Transverse colon (tissue), 4 donors: Measurements from ENCODE around the gene RERE. TPM values are rescaled to one million over a fixed set of nuclear protein-coding genes. Genes with fewer than 3 reads are reported as not detected.

Experiments
- DNase-seq: peaks from one replicate; pipeline ENCODE4 v3.0.0-alpha.2; 2019
- H3K27ac ChIP-seq, 4 donors: fragments of 200-600 bp; sonication (generic); 2 replicates each; pipeline ENCODE4 v1.5.1; 2016 to 2018; ENCODE audit warnings: inconsistent platforms in 4 of 4
- H3K27me3 ChIP-seq: fragments of 200-600 bp; sonication (generic); 2 replicates; pipeline ENCODE4 v1.5.1; 2017; ENCODE audit warnings: inconsistent platforms
- H3K36me3 ChIP-seq, 4 donors: fragments of 200-600 bp; sonication (generic); 2 replicates each; pipeline ENCODE4 v1.5.1; 2017 to 2019; ENCODE audit warnings: inconsistent platforms in 4 of 4
- H3K4me1 ChIP-seq, 4 donors: fragments of 200-600 bp; sonication (generic); 2 replicates each; pipeline ENCODE4 v1.5.1; 2017 to 2020; ENCODE audit warnings: inconsistent platforms in 4 of 4
- H3K4me3 ChIP-seq, 4 donors: fragments of 200-600 bp; sonication (generic); 1 replicate in 1 of 4; 2 replicates in 3 of 4; pipeline versions ENCODE4 v1.5.1 to v1.6.1; 2017 to 2019; ENCODE audit warnings: inconsistent platforms in 4 of 4
- H3K9me3 ChIP-seq, 2 donors: fragments of 200-600 bp; sonication (generic); 2 replicates each; pipeline ENCODE4 v1.5.1; 2017 to 2019; ENCODE audit warnings: inconsistent platforms in 2 of 2
- CTCF ChIP-seq, 5 experiments: fragments of 200-600 bp in 3 of 5; fragments of 450-650 bp in 2 of 5; sonication (generic) in 3 of 5; IDR thresholded peaks; 1 replicate in 2 of 5; 2 replicates in 3 of 5; pipeline ENCODE4 v1.5.1; 2016 to 2017; ENCODE audit warnings: antibody characterized with exemption in 5 of 5, inconsistent platforms in 3 of 5, mild to moderate bottlenecking in 2 of 5, moderate library complexity in 1 of 5
- EP300 ChIP-seq: sonication (generic); formaldehyde crosslinking; IDR thresholded peaks from one replicate; pipeline ENCODE4 v1.6.1; 2017; ENCODE audit warnings: antibody characterized with exemption, low read depth
- POLR2A ChIP-seq: fragments of 450-650 bp; IDR thresholded peaks from one replicate; pipeline ENCODE4 v1.6.1; 2016; ENCODE audit warnings: antibody characterized with exemption, mild to moderate bottlenecking, moderate library complexity
- POLR2AphosphoS5 ChIP-seq, 3 donors: sonication (generic); formaldehyde crosslinking; IDR thresholded peaks; one replicate each; pipeline ENCODE4 v1.6.1; 2016; ENCODE audit warnings: antibody characterized with exemption in 3 of 3
- WGBS, 2 donors: methylation state at CpG; one replicate each; pipeline ENCODE4 v1.1.5; 2018; ENCODE audit warnings: low coverage in 1 of 2; 5-methylcytosine and 5-hydroxymethylcytosine counted together
- in situ Hi-C, 4 donors: fragments of 200-750 bp; cut with MboI; loops; one replicate each; pipeline versions ENCODE4 v1.15.0 to v1.15.1; 2017; ENCODE audit warnings: low sequenced_read_pairs in 3 of 4, low pct_ligation_motif_present in 1 of 4, low pct_unique_long_range_greater_than_20kb in 1 of 4
- intact Hi-C: fragments of 100-400 bp; cut with DNase I; formaldehyde crosslinking; loops from one replicate; pipeline ENCODE4 v1.15.1; 2023; ENCODE audit warnings: low total_unique reads
- total RNA-seq, 4 donors: library from RNA; depleted of rRNA; stranded (reverse); fragments of >200 nt; gene quantifications; one replicate each; pipeline ENCODE4 v1.1.0, GENCODE V29; 2016

The RERE gene
- total RNA-seq, 4 donors from 2014 or later, result 80.3 to 657 (median 105) TPM

- Histone ChIP-seq H3K4me1 (peaks cover 2 to 5% (median 3%) of the 10 kb centered on the region in 4 donors), H3K36me3 (no peaks in the 10 kb centered on the region), H3K27me3 (no peaks in the 10 kb centered on the region), H3K9me3 (no peaks in the 10 kb centered on the region), H3K4me3 (no peak overlapping the region), H3K27ac (no peak overlapping the region)
- TF ChIP-seq POLR2A, result no peak
- TF ChIP-seq POLR2AphosphoS5 (IDR thresholded peaks at IDR 0.05), result no peak
- no peak for DNase-seq
- intact Hi-C loops, result no loop called here
- in situ Hi-C loops, result no loop called here
- 94% methylated on average over 24 of the region's 25 CpGs; no CpG with 5 or more reads in 1 of the 2 donors for WGBS, 2 donors
Measured at GRCh38 chr1:8337776-8338525, 479.5 kb downstream of the RERE start.

GRCh38 chr1:8335246-8335645, 482.2 kb downstream of the RERE start:
- Histone ChIP-seq H3K4me1 (no peaks in the 10 kb centered on the region), H3K27me3 (no peaks in the 10 kb centered on the region), H3K4me3 (no peak overlapping the region), H3K9me3 (no peaks in the 10 kb centered on the region), H3K36me3 (no peaks in the 10 kb centered on the region), H3K27ac (no peak overlapping the region)
- WGBS, 2 donors, result 95% methylated on average over 27 of the region's 27 CpGs; no CpG with 5 or more reads in 1 of the 2 donors
- no peak for DNase-seq
- intact Hi-C loops, result no loop called here
- in situ Hi-C loops, result no loop called here
- TF ChIP-seq EP300 (no peak), POLR2AphosphoS5 (IDR thresholded peaks at IDR 0.05) (no peak), POLR2A (no peak), CTCF (IDR thresholded peaks at IDR 0.05) (no peak)

GRCh38 chr1:8334106-8334851, 483.2 kb downstream of the RERE start:
- 88 to 93% methylated on average over 7 to 24 of the region's 24 CpGs for WGBS, 2 donors
- H3K4me3 ChIP-seq, result no peak overlapping the region
- H3K27me3 ChIP-seq, result no peaks in the 10 kb centered on the region
- DNase-seq, result no peak
- intact Hi-C loops (no loop called here), in situ Hi-C loops (no loop called here)
- no peak overlapping the region for H3K27ac ChIP-seq
- H3K4me1 ChIP-seq, result no peaks in the 10 kb centered on the region
- no peaks in the 10 kb centered on the region for H3K36me3 ChIP-seq
- TF ChIP-seq POLR2AphosphoS5 (IDR thresholded peaks at IDR 0.05) (no peak), CTCF (IDR thresholded peaks at IDR 0.05) (no peak), EP300 (no peak), POLR2A (no peak)
- no peaks in the 10 kb centered on the region for H3K9me3 ChIP-seq

- intact Hi-C loops, result no loop called here
- no peak for DNase-seq
- Histone ChIP-seq H3K9me3 (no peaks in the 10 kb centered on the region), H3K36me3 (no peaks in the 10 kb centered on the region), H3K4me1 (no peaks in the 10 kb centered on the region), H3K27me3 (no peaks in the 10 kb centered on the region), H3K4me3 (no peak overlapping the region), H3K27ac (no peak overlapping the region)
- TF ChIP-seq POLR2A, result no peak
- no peak for TF ChIP-seq EP300
- TF ChIP-seq POLR2AphosphoS5 (IDR thresholded peaks at IDR 0.05), result no peak
- TF ChIP-seq CTCF (IDR thresholded peaks at IDR 0.05), result no peak
- in situ Hi-C loops, result no loop called here
- 81 to 85% methylated on average over 7 to 16 of the region's 16 CpGs for WGBS, 2 donors
Measured at GRCh38 chr1:8333246-8333987, 484.0 kb downstream of the RERE start.
